Endothelial cell of umbilical vein (primary cell): ENCODE measurements around the gene NUAK1. TPM values are rescaled to one million over a fixed set of nuclear protein-coding genes. Genes with fewer than 3 reads are reported as not detected.

Experiments used
- BruUV-seq: library from RNA; stranded (reverse); fragments of 400-500 nt; replicated peaks from 2 replicates; lab custom pipeline; 2021; lab: Mats Ljungman, UMichigan
- CTCF ChIA-PET: fragments of 300-600, 350-600 bp; sonication (Branson Sonifier 250); formaldehyde crosslinking; loops from one replicate; lab custom pipeline; 2021; ENCODE audit warnings: antibody characterized with exemption, inconsistent platforms; lab: Charles Lee
- POLR2A ChIA-PET: fragments of 300-600, 350-600 bp; sonication (Branson Sonifier 250); formaldehyde crosslinking; loops from one replicate; lab custom pipeline; 2021; ENCODE audit warnings: antibody characterized with exemption, inconsistent platforms; lab: Charles Lee
- DNase-seq: peaks from one replicate; pipeline ENCODE4 v3.0.0-alpha.2; 2011; ENCODE audit warnings: low read depth, low spot score
- FAIRE-seq: peaks from 2 replicates; lab custom pipeline; 2011; peaks lifted over from hg19 to GRCh38; lab: Jason Lieb, UNC
- H2AFZ ChIP-seq: 2 replicates; pipeline ENCODE4 v1.6.0; 2012; ENCODE audit warnings: low read depth, low read length, control low read depth, inconsistent platforms
- H3K27ac ChIP-seq: 2 replicates; pipeline ENCODE4 v1.5.1; 2011; ENCODE audit warnings: low read depth, mild to moderate bottlenecking, control low read depth, low read length, moderate library complexity; ENCODE audit not compliant: insufficient read depth
- H3K27me3 ChIP-seq, 2 experiments: 2 replicates each; pipeline versions ENCODE4 v1.6.0 to v1.6.1; 2011; ENCODE audit warnings: low read length in 2 of 2, mixed read lengths in 1 of 2; ENCODE audit not compliant: control insufficient read depth in 2 of 2, insufficient read depth in 2 of 2
- H3K36me3 ChIP-seq, 2 experiments: 2 replicates in 1 of 2; 3 replicates in 1 of 2; pipeline ENCODE4 v1.5.1; 2011; ENCODE audit warnings: low read length in 2 of 2, mild to moderate bottlenecking in 1 of 2, moderate library complexity in 1 of 2; ENCODE audit not compliant: control insufficient read depth in 2 of 2, insufficient read depth in 2 of 2; ENCODE audit errors: extremely low read depth in 1 of 2
- H3K4me1 ChIP-seq: 3 replicates; pipeline ENCODE4 v1.5.1; 2011; ENCODE audit warnings: mild to moderate bottlenecking, low read length; ENCODE audit not compliant: control insufficient read depth, insufficient read depth; ENCODE audit errors: extremely low read depth
- H3K4me2 ChIP-seq: 2 replicates; pipeline ENCODE4 v1.6.1; 2011; ENCODE audit warnings: low read length, control low read depth, mixed read lengths; ENCODE audit not compliant: insufficient read depth
- H3K4me3 ChIP-seq, 3 experiments: fragments of 200-600 bp in 1 of 3; sonication (generic), shearing (Covaris generic) in 1 of 3; replicated peaks in 1 of 3; 2 replicates each; pipeline ENCODE4 v1.5.1; 2011 to 2016; ENCODE audit warnings: control low read depth in 3 of 3, low read length in 3 of 3, mild to moderate bottlenecking in 2 of 3, inconsistent platforms in 1 of 3, low read depth in 1 of 3, moderate library complexity in 1 of 3; ENCODE audit not compliant: insufficient read depth in 1 of 3
- H3K79me2 ChIP-seq: 2 replicates; pipeline ENCODE4 v1.6.0; 2012; ENCODE audit warnings: low read length, inconsistent platforms; ENCODE audit not compliant: control insufficient read depth, insufficient read depth
- H3K9ac ChIP-seq: replicated peaks from 2 replicates; pipeline ENCODE3; 2011; ENCODE audit warnings: low read length, control low read depth; ENCODE audit not compliant: insufficient read depth; ENCODE audit errors: extremely low read depth
- H3K9me1 ChIP-seq: replicated peaks from 3 replicates; pipeline ENCODE4 v1.6.0; 2011; ENCODE audit warnings: mild to moderate bottlenecking, low read length; ENCODE audit not compliant: control insufficient read depth, insufficient read depth; ENCODE audit errors: extremely low read depth
- H3K9me3 ChIP-seq: replicated peaks from 2 replicates; pipeline ENCODE4 v1.5.1; 2012; ENCODE audit warnings: low read length, inconsistent platforms; ENCODE audit not compliant: control insufficient read depth, insufficient read depth
- H4K20me1 ChIP-seq: replicated peaks from 2 replicates; pipeline ENCODE3; 2011; ENCODE audit warnings: mild to moderate bottlenecking, low read length; ENCODE audit not compliant: control insufficient read depth, insufficient read depth; ENCODE audit errors: extremely low read depth
- CTCF ChIP-seq, 2 donors: IDR thresholded peaks; 1 replicate in 1 of 2; 2 replicates in 1 of 2; pipeline ENCODE4 v1.5.1; 2011; ENCODE audit warnings: low read length in 2 of 2, mild to moderate bottlenecking in 2 of 2, moderate library complexity in 2 of 2, control low read depth in 1 of 2, inconsistent platforms in 1 of 2, low read depth in 1 of 2; ENCODE audit not compliant: insufficient read depth in 1 of 2; ENCODE audit errors: extremely low read depth in 1 of 2
- EZH2 ChIP-seq: IDR thresholded peaks from 2 replicates; pipeline ENCODE4 v1.6.1; 2012; ENCODE audit warnings: borderline replicate concordance, low read depth, mild to moderate bottlenecking, moderate library complexity, low read length, inconsistent platforms; ENCODE audit not compliant: severe bottlenecking
- FOS ChIP-seq: IDR thresholded peaks from 2 replicates; pipeline ENCODE4 v1.6.1; 2011; ENCODE audit warnings: mild to moderate bottlenecking, low read length, moderate library complexity, borderline replicate concordance; ENCODE audit not compliant: insufficient read depth
- GATA2 ChIP-seq: IDR thresholded peaks from 2 replicates; pipeline ENCODE4 v1.7.0; 2011; ENCODE audit warnings: low read depth, mild to moderate bottlenecking, moderate library complexity, mixed read lengths, low read length; ENCODE audit not compliant: insufficient read length, insufficient read depth
- JUN ChIP-seq: IDR thresholded peaks from 2 replicates; pipeline ENCODE4 v1.6.1; 2011; ENCODE audit warnings: borderline replicate concordance, low read depth; ENCODE audit not compliant: insufficient read length, insufficient read depth
- MAX ChIP-seq: IDR thresholded peaks from 2 replicates; pipeline ENCODE4 v1.6.1; 2011; ENCODE audit not compliant: insufficient read depth, insufficient read length
- MYC ChIP-seq: IDR thresholded peaks from one replicate; pipeline ENCODE4 v1.6.1; 2011; ENCODE audit warnings: mild to moderate bottlenecking, low read depth, low read length
- POLR2A ChIP-seq: IDR thresholded peaks from 2 replicates; pipeline ENCODE4 v1.6.1; 2012; ENCODE audit warnings: low read depth, mild to moderate bottlenecking, control low read depth, low read length
- POLR2AphosphoS5 ChIP-seq: IDR thresholded peaks from 2 replicates; pipeline ENCODE4 v1.6.1; 2012; ENCODE audit warnings: low read depth, mild to moderate bottlenecking, control low read depth, low read length, moderate library complexity; ENCODE audit not compliant: insufficient read depth
- dilution Hi-C: fragments of 300-500 bp; cut with MboI; formaldehyde crosslinking; loops from one replicate; pipeline ENCODE4 v1.15.0; 2019; ENCODE audit warnings: low sequenced_read_pairs; ENCODE audit not compliant: extremely low pct_ligation_motif_present
- intact Hi-C: fragments of 100-400 bp; cut with micrococcal nuclease; formaldehyde crosslinking; loops from one replicate; pipeline ENCODE4 v1.10.0; 2022
- polyA plus RNA-seq, 4 experiments: library from polyadenylated mRNA; depleted of rRNA in 3 of 4; stranded (reverse) in 3 of 4; unstranded in 1 of 4; fragments of >200 nt; gene quantifications; 2 replicates each; pipeline versions ENCODE4 v1.2.1 to v1.2.3, GENCODE V29; 2011 to 2012; ENCODE audit warnings: missing spikeins in 1 of 4
- total RNA-seq: library from RNA; stranded (reverse); gene quantifications from 2 replicates; pipeline ENCODE4 v1.2.3, GENCODE V29; 2021

NUAK1 gene
- total and polyA plus RNA-seq, 2 donors (not counting 3 experiments of a cell fraction or from before 2014, with no cell fraction given) = 34.2 to 39.7 TPM

GRCh38 chr12:106089935-106090334 lies 48.8 kb downstream of the NUAK1 start:
- CTCF ChIA-PET = interaction anchor here (1.4 to 2.0 kb wide), 3 partner anchors 15 to 69 kb away, joined by 3 to 8 read pairs (median 7); no protein-coding TSS in a partner anchor
- no peaks in the 10 kb centered on the region for H3K79me2 ChIP-seq
- peaks cover 5% of the 10 kb centered on the region for H4K20me1 ChIP-seq
- intact Hi-C loops = loop anchor here (2.0 to 5.0 kb wide), 2 partner anchors 59 to 158 kb away; no protein-coding TSS in a partner anchor
- peaks cover 3 to 13% of the 10 kb centered on the region in 2 experiments for H3K36me3 ChIP-seq
- H3K4me1 ChIP-seq = peaks cover 23% of the 10 kb centered on the region
- H3K4me3 ChIP-seq = no peak overlapping the region
- no peak overlapping the region for H3K27ac ChIP-seq
- TF ChIP-seq MYC (no peak), MAX (no peak), FOS (no peak), POLR2A (no peak), POLR2AphosphoS5 (no peak), CTCF (IDR thresholded peaks at IDR 0.05; ENCODE audit: extremely low read depth in 1 of 2, insufficient read depth in 1 of 2, low read depth in 1 of 2, low read length in 2 of 2) (no peak), EZH2 (no peak), JUN (no peak), GATA2 (no peak)
- H3K9ac ChIP-seq = no peak overlapping the region
- dilution Hi-C loops = no loop called here
- no peaks in the 10 kb centered on the region for H3K27me3 ChIP-seq
- DNase-seq = no peak
- no peaks in the 10 kb centered on the region for H3K9me3 ChIP-seq
- H2AFZ ChIP-seq = no peak overlapping the region
- FAIRE-seq = no peak
- no peaks in the 10 kb centered on the region for H3K9me1 ChIP-seq
- POLR2A ChIA-PET = no interaction called here
- BruUV-seq = no TSS peak
- no peak overlapping the region for H3K4me2 ChIP-seq
